ENCODE results near the gene TSPAN14.
"Not testable (repeated sequence)": the region's sequence is repeated elsewhere in the genome, so short reads cannot be mapped to it uniquely, and the experiment has no call there.

Gene TSPAN14

GRCh38 chr10:80453842-80454512 lies at the start of gene TSPAN14:
TSS of gene TSPAN14 (plus strand) at chr10:80454310. CDS start at chr10:80489234, 34,924 bp downstream.
- in situ Hi-C loops (cut with MboI; ENCODE audit: low sequenced_read_pairs): no loop called here

GRCh38 chr10:80405035-80405434 lies 49.1 kb upstream of the TSPAN14 start:
- in situ Hi-C loops (cut with MboI; ENCODE audit: low sequenced_read_pairs): no loop called here

- in situ Hi-C loops (cut with MboI; ENCODE audit: low sequenced_read_pairs): no loop called here
Measured at GRCh38 chr10:80405626-80406025, 48.5 kb upstream of the TSPAN14 start.

GRCh38 chr10:80406204-80406603 lies 47.9 kb upstream of the TSPAN14 start:
- in situ Hi-C loops (cut with MboI; ENCODE audit: low sequenced_read_pairs): no loop called here

- in situ Hi-C loops (cut with MboI; ENCODE audit: low sequenced_read_pairs): no loop called here
Measured at GRCh38 chr10:80407812-80408241, 46.3 kb upstream of the TSPAN14 start.

- in situ Hi-C loops (cut with MboI; ENCODE audit: low sequenced_read_pairs): no loop called here
Measured at GRCh38 chr10:80408242-80409101, 45.6 kb upstream of the TSPAN14 start, which contains the start of gene PRXL2A. TSS of gene PRXL2A (plus strand) at chr10:80408551. CDS start at chr10:80420468, 11,917 bp downstream.

GRCh38 chr10:80409121-80409520 lies 45.0 kb upstream of the TSPAN14 start:
- in situ Hi-C loops (cut with MboI; ENCODE audit: low sequenced_read_pairs): no loop called here

- in situ Hi-C loops (cut with MboI; ENCODE audit: low sequenced_read_pairs): no loop called here
Measured at GRCh38 chr10:80410122-80410521, 44.0 kb upstream of the TSPAN14 start.

GRCh38 chr10:80410578-80411145 lies 43.4 kb upstream of the TSPAN14 start:
- in situ Hi-C loops (cut with MboI; ENCODE audit: low sequenced_read_pairs): no loop called here

- in situ Hi-C loops (cut with MboI; ENCODE audit: low sequenced_read_pairs): no loop called here
Measured at GRCh38 chr10:80411267-80411668, 42.8 kb upstream of the TSPAN14 start.

GRCh38 chr10:80411681-80412220 lies 42.4 kb upstream of the TSPAN14 start:
- in situ Hi-C loops (cut with MboI; ENCODE audit: low sequenced_read_pairs): no loop called here

GRCh38 chr10:80412486-80412885 lies 41.6 kb upstream of the TSPAN14 start:
- in situ Hi-C loops (cut with MboI; ENCODE audit: low sequenced_read_pairs): no loop called here

- in situ Hi-C loops (cut with MboI; ENCODE audit: low sequenced_read_pairs): no loop called here
Measured at GRCh38 chr10:80413271-80413996, 40.7 kb upstream of the TSPAN14 start.

GRCh38 chr10:80414142-80414895 lies 39.8 kb upstream of the TSPAN14 start:
- in situ Hi-C loops (cut with MboI; ENCODE audit: low sequenced_read_pairs): no loop called here

- in situ Hi-C loops (cut with MboI; ENCODE audit: low sequenced_read_pairs): no loop called here
Measured at GRCh38 chr10:80415734-80416478, 38.2 kb upstream of the TSPAN14 start.

GRCh38 chr10:80416479-80417098 lies 37.5 kb upstream of the TSPAN14 start:
- in situ Hi-C loops (cut with MboI; ENCODE audit: low sequenced_read_pairs): no loop called here

GRCh38 chr10:80417256-80417655 lies 36.9 kb upstream of the TSPAN14 start:
- in situ Hi-C loops (cut with MboI; ENCODE audit: low sequenced_read_pairs): not testable (repeated sequence)

GRCh38 chr10:80421050-80421706 lies 32.9 kb upstream of the TSPAN14 start:
- in situ Hi-C loops (cut with MboI; ENCODE audit: low sequenced_read_pairs): no loop called here
